B cell (primary cell): Measurements from ENCODE around the gene KATNB1. TPM values are rescaled to one million over a fixed set of nuclear protein-coding genes. Genes with fewer than 3 reads are reported as not detected.

Source experiments
- ATAC-seq: fragments of 200-7000 bp; cut with Tn5 transposase; one replicate; pipeline ENCODE4 v1.10.0; 2021; ENCODE audit warnings: low read depth, mild to moderate bottlenecking, moderate number of reproducible peaks, moderate library complexity
- CTCF ChIA-PET: fragments of 350-600 bp; sonication (Branson Sonifier 250); formaldehyde crosslinking; loops from one replicate; lab custom pipeline; 2021; ENCODE audit warnings: antibody characterized with exemption, inconsistent platforms; lab: Charles Lee
- POLR2A ChIA-PET: fragments of 350-600 bp; sonication (Branson Sonifier 250); formaldehyde crosslinking; loops from one replicate; lab custom pipeline; 2021; ENCODE audit warnings: antibody characterized with exemption; lab: Charles Lee
- DNase-seq: peaks from one replicate; pipeline ENCODE4 v3.0.0; 2013
- H2AFZ ChIP-seq: 2 replicates; pipeline ENCODE4 v1.6.1; 2012; ENCODE audit warnings: mild to moderate bottlenecking, low read depth, low read length; ENCODE audit not compliant: insufficient read depth, poor library complexity, severe bottlenecking
- H3K27ac ChIP-seq, 2 donors: 1 replicate in 1 of 2; 2 replicates in 1 of 2; pipeline ENCODE4 v1.5.1; 2012 to 2013; ENCODE audit warnings: low read length in 2 of 2, mild to moderate bottlenecking in 2 of 2, moderate library complexity in 1 of 2
- H3K27me3 ChIP-seq, 4 experiments: fragments of 200-600 bp in 1 of 4; sonication (generic) in 1 of 4; replicated peaks in 1 of 4; 1 replicate in 2 of 4; 2 replicates in 2 of 4; pipeline versions ENCODE4 v1.6.1 to v1.7.0; 2013 to 2016; ENCODE audit warnings: low read length in 3 of 4, mild to moderate bottlenecking in 2 of 4, mixed read lengths in 1 of 4, moderate library complexity in 1 of 4; ENCODE audit not compliant: insufficient read depth in 4 of 4, control insufficient read depth in 3 of 4; ENCODE audit errors: control extremely low read depth in 1 of 4
- H3K36me3 ChIP-seq, 2 experiments: replicated peaks in 1 of 2; 1 replicate in 1 of 2; 2 replicates in 1 of 2; pipeline versions ENCODE4 v1.6.1 to v1.7.1; 2013; ENCODE audit warnings: low read length in 1 of 2; ENCODE audit not compliant: insufficient read depth in 2 of 2, control insufficient read depth in 1 of 2; ENCODE audit errors: control extremely low read depth in 1 of 2, extremely low read depth in 1 of 2
- H3K4me1 ChIP-seq, 2 donors: fragments of 200-600 bp in 1 of 2; sonication (generic) in 1 of 2; 1 replicate in 1 of 2; 2 replicates in 1 of 2; pipeline versions ENCODE4 v1.5.1 to v1.6.1; 2013 to 2017; ENCODE audit warnings: low read length in 2 of 2; ENCODE audit not compliant: control insufficient read depth in 2 of 2, insufficient read depth in 2 of 2
- H3K4me2 ChIP-seq: replicated peaks from 2 replicates; pipeline ENCODE3; 2012; ENCODE audit warnings: mild to moderate bottlenecking, low read depth, low read length; ENCODE audit not compliant: poor library complexity, severe bottlenecking
- H3K4me3 ChIP-seq, 5 experiments: fragments of 200-600 bp in 1 of 5; sonication (generic) in 1 of 5; 1 replicate in 3 of 5; 2 replicates in 2 of 5; pipeline versions ENCODE4 v1.5.1 to v1.7.0; 2011 to 2016; ENCODE audit warnings: low read length in 4 of 5, mild to moderate bottlenecking in 4 of 5, low read depth in 2 of 5, control low read depth in 1 of 5, moderate library complexity in 1 of 5; ENCODE audit not compliant: insufficient read depth in 1 of 5; ENCODE audit errors: control extremely low read depth in 1 of 5, extremely low read depth in 1 of 5
- H3K79me2 ChIP-seq: fragments of 200-600 bp; sonication (generic); one replicate; pipeline ENCODE4 v1.6.0; 2016; ENCODE audit warnings: low read length; ENCODE audit not compliant: control insufficient read depth, insufficient read depth
- H3K9ac ChIP-seq: fragments of 200-600 bp; sonication (generic); 2 replicates; pipeline ENCODE4 v1.6.1; 2017; ENCODE audit warnings: mild to moderate bottlenecking, low read length, moderate library complexity
- H3K9me3 ChIP-seq, 3 donors: one replicate each; pipeline versions ENCODE4 v1.6.1 to v1.7.1; 2013; ENCODE audit warnings: low read length in 2 of 3; ENCODE audit not compliant: control insufficient read depth in 2 of 3, insufficient read depth in 1 of 3; ENCODE audit errors: control extremely low read depth in 1 of 3
- H4K20me1 ChIP-seq: 2 replicates; pipeline ENCODE4 v1.6.0; 2012; ENCODE audit warnings: mild to moderate bottlenecking, low read length; ENCODE audit not compliant: insufficient read depth, control insufficient read depth, poor library complexity, severe bottlenecking
- H3K27ac Mint-ChIP-seq: one replicate; pipeline ENCODE4 v1.8.0; 2021; ENCODE audit warnings: mixed read lengths
- H3K27me3 Mint-ChIP-seq: one replicate; pipeline ENCODE4 v1.8.0; 2021; ENCODE audit warnings: mixed read lengths
- H3K4me1 Mint-ChIP-seq: one replicate; pipeline ENCODE4 v1.8.0; 2021; ENCODE audit warnings: mixed read lengths
- H3K4me3 Mint-ChIP-seq: one replicate; pipeline ENCODE4 v1.8.0; 2021; ENCODE audit warnings: mixed read lengths
- H3K9me3 Mint-ChIP-seq: one replicate; pipeline ENCODE4 v1.8.0; 2022; ENCODE audit warnings: mixed read lengths; ENCODE audit not compliant: insufficient read depth
- CTCF ChIP-seq: fragments of 200-600 bp; IDR thresholded peaks from one replicate; pipeline ENCODE4 v1.8.0; 2022; ENCODE audit warnings: antibody characterized with exemption, mild to moderate bottlenecking
- EZH2 ChIP-seq: IDR thresholded peaks from 2 replicates; pipeline ENCODE4 v1.6.1; 2012; ENCODE audit warnings: borderline replicate concordance, low read depth, mild to moderate bottlenecking, moderate library complexity, low read length; ENCODE audit not compliant: insufficient read depth, poor library complexity, severe bottlenecking
- WGBS: methylation state at CpG from one replicate; pipeline ENCODE4 v1.1.5; 2013; ENCODE audit warnings: missing lambda C conversion rate; ENCODE audit not compliant: insufficient coverage; 5-methylcytosine and 5-hydroxymethylcytosine counted together
- intact Hi-C: fragments of 100-400 bp; cut with micrococcal nuclease; formaldehyde crosslinking; loops from one replicate; pipeline ENCODE4 v1.10.0; 2022
- polyA plus RNA-seq: library from polyadenylated mRNA; depleted of rRNA; stranded (reverse); fragments of >200 nt; gene quantifications from 2 replicates; pipeline ENCODE4 v1.2.3, GENCODE V29; 2012
- total RNA-seq, 2 donors: library from RNA; stranded (reverse); fragments of 120-200 nt in 1 of 2; gene quantifications; 1 replicate in 1 of 2; 2 replicates in 1 of 2; pipeline versions ENCODE4 v1.2.3 to v1.2.4, GENCODE V29; 2013 to 2022

KATNB1 gene
- total and polyA plus RNA-seq, 2 donors (not counting 1 experiment from before 2014, with no cell fraction given): 20.3 to 29.0 TPM

- 100% methylated on average over 7 of the region's 7 CpGs for WGBS
- ChIA-PET POLR2A (no interaction called here), CTCF (no interaction called here)
- intact Hi-C loops: no loop called here
- ATAC-seq (no peak), DNase-seq (no peak)
- Histone ChIP-seq H3K9me3 (no peaks in the 10 kb centered on the region), H3K36me3 (peaks cover 0 to 3% of the 10 kb centered on the region in 2 experiments), H2AFZ (no peak overlapping the region), H3K27me3 (no peaks in the 10 kb centered on the region), H3K4me1 (no peaks in the 10 kb centered on the region), H4K20me1 (no peaks in the 10 kb centered on the region), H3K9ac (no peak overlapping the region), H3K4me2 (no peak overlapping the region), H3K4me3 (no peak overlapping the region), H3K79me2 (no peaks in the 10 kb centered on the region), H3K27ac (no peak overlapping the region)
- no peaks in the 10 kb centered on the region for H3K4me1 Mint-ChIP-seq
- TF ChIP-seq EZH2 (no peak), CTCF (no peak)
- H3K9me3 Mint-ChIP-seq: no peaks in the 10 kb centered on the region
- H3K27ac Mint-ChIP-seq: no peak overlapping the region
- no peaks in the 10 kb centered on the region for H3K27me3 Mint-ChIP-seq
- no peak overlapping the region for H3K4me3 Mint-ChIP-seq
These were observed 11.5 kb downstream of the KATNB1 start for GRCh38 chr16:57747091-57747490.

GRCh38 chr16:57747496-57747895 is 11.9 kb downstream of the KATNB1 start:
- DNase-seq (no peak), ATAC-seq (no peak)
- Histone ChIP-seq H3K27ac (no peak overlapping the region), H3K4me3 (no peak overlapping the region), H3K9me3 (no peaks in the 10 kb centered on the region), H2AFZ (no peak overlapping the region), H3K27me3 (no peaks in the 10 kb centered on the region), H3K4me1 (no peaks in the 10 kb centered on the region), H4K20me1 (no peaks in the 10 kb centered on the region), H3K79me2 (no peaks in the 10 kb centered on the region), H3K4me2 (no peak overlapping the region), H3K9ac (no peak overlapping the region), H3K36me3 (peaks cover 0 to 3% of the 10 kb centered on the region in 2 experiments)
- POLR2A ChIA-PET: no interaction called here
- no peak for TF ChIP-seq CTCF
- TF ChIP-seq EZH2: no peak
- no peak overlapping the region for H3K4me3 Mint-ChIP-seq
- no peaks in the 10 kb centered on the region for H3K4me1 Mint-ChIP-seq
- WGBS: 94% methylated on average over 10 of the region's 12 CpGs
- H3K27me3 Mint-ChIP-seq: no peaks in the 10 kb centered on the region
- no peaks in the 10 kb centered on the region for H3K9me3 Mint-ChIP-seq
- CTCF ChIA-PET: no interaction called here
- intact Hi-C loops: no loop called here
- H3K27ac Mint-ChIP-seq: no peak overlapping the region
